ENCODE measurements around the gene ABHD4.
"Not testable (repeated sequence)": the region's sequence is repeated elsewhere in the genome, so short reads cannot be mapped to it uniquely, and the experiment has no call there.

ABHD4 gene, protein sequence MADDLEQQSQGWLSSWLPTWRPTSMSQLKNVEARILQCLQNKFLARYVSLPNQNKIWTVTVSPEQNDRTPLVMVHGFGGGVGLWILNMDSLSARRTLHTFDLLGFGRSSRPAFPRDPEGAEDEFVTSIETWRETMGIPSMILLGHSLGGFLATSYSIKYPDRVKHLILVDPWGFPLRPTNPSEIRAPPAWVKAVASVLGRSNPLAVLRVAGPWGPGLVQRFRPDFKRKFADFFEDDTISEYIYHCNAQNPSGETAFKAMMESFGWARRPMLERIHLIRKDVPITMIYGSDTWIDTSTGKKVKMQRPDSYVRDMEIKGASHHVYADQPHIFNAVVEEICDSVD

DNA sequence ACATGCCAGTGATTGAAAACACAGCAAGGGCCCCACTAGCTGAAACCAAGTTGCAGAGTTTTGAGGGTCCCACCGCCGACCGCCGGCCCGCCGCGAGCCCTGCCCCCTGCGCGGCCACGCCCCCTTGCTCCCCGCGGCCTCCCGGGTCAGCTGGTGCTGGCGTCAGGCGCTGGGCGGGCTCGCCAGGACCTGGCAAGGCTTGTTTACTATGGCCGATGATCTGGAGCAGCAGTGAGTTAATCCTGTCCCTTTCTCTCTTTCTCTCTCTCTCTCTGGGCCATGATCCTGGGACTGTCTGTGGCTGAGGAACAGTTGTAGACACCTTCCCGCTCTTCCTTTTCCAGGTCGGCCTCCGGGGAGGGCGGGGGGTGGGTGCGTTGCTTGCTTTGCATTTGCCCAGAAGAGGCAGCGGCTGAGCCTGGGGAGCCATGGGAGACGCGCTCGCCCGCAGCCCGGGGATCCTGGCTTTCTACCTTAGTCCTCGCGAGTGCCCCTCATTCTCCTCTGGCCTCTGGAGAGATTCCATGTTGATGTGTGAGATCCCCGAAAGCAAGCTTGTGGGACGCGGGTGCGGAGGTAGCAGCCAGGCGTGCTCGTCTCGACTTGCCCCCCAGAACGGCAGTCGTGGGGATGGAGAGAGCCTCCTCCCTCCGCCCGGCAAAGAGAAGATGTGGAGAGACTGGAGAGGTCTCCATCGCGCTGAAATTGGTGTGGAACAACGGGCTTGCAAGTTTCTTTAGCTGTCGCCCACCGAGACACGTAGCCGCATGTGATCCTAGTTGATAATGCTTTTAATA is at the start of gene ABHD4:
TSS of gene ABHD4 (plus strand) at position 202 of the 797 bp plus-strand sequence. CDS start at position 209, 7 bp downstream.
- DNase-seq: no peak

DNA sequence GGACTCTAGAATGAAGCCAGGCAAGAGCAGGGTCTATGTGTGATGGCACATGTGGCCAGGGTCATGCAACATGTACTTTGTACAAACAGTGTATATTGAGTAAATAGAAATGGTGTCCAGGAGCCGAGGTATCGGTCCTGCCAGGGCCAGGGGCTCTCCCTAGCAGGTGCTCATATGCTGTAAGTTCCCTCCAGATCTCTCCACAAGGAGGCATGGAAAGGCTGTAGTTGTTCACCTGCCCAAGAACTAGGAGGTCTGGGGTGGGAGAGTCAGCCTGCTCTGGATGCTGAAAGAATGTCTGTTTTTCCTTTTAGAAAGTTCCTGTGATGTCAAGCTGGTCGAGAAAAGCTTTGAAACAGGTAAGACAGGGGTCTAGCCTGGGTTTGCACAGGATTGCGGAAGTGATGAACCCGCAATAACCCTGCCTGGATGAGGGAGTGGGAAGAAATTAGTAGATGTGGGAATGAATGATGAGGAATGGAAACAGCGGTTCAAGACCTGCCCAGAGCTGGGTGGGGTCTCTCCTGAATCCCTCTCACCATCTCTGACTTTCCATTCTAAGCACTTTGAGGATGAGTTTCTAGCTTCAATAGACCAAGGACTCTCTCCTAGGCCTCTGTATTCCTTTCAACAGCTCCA is 48.7 kb upstream of the ABHD4 start:
- no peak for DNase-seq

DNA sequence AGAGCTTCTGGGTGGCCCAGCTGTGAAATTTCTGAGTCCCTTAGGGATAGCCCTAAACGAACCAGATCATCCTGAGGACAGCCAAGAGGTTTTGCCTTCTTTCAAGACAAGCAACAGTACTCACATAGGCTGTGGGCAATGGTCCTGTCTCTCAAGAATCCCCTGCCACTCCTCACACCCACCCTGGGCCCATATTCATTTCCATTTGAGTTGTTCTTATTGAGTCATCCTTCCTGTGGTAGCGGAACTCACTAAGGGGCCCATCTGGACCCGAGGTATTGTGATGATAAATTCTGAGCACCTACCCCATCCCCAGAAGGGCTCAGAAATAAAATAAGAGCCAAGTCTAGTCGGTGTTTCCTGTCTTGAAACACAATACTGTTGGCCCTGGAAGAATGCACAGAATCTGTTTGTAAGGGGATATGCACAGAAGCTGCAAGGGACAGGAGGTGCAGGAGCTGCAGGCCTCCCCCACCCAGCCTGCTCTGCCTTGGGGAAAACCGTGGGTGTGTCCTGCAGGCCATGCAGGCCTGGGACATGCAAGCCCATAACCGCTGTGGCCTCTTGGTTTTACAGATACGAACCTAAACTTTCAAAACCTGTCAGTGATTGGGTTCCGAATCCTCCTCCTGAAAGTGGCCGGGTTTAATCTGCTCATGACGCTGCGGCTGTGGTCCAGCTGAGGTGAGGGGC is 48.0 kb upstream of the ABHD4 start:
- peak; percentile 51 for DNase-seq

DNA sequence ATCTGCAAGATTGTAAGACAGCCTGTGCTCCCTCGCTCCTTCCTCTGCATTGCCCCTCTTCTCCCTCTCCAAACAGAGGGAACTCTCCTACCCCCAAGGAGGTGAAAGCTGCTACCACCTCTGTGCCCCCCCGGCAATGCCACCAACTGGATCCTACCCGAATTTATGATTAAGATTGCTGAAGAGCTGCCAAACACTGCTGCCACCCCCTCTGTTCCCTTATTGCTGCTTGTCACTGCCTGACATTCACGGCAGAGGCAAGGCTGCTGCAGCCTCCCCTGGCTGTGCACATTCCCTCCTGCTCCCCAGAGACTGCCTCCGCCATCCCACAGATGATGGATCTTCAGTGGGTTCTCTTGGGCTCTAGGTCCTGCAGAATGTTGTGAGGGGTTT is 46.5 kb upstream of the ABHD4 start:
- DNase-seq: no peak

DNA sequence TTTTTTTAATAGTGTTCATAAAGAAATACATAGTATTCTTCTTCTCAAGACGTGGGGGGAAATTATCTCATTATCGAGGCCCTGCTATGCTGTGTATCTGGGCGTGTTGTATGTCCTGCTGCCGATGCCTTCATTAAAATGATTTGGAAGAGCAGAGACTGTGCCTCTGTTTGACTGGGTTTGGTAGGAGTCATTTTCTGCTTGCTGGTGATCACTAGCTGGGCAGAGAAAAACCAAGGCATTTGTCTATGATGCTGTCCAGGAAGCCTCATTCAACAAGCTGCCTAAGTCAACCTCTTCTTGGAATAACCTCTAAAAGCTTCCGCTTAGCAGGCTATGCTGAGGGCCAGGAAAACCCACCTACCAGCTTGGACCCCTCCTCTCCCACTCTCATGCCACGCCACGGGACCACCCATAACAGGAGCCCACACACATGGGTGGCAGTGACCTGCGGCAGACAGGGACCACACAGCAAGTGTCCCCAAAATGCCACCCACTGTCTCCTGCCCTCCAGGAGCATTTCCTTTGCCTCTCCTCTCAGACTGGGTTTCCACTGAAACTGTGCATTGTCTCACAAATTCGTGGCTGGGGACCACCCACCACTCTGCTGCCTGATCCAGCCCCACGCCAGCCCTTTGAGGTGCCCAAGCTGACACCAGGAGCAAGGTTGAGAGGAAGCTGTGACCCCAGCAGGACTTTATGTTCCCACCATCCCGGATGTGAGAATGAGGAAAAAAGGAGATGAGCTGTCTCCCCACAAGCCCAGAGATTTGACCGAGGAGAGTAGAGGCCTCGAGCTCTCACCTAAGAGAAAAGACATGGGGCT is 45.9 kb upstream of the ABHD4 start:
- DNase-seq: no peak

DNA sequence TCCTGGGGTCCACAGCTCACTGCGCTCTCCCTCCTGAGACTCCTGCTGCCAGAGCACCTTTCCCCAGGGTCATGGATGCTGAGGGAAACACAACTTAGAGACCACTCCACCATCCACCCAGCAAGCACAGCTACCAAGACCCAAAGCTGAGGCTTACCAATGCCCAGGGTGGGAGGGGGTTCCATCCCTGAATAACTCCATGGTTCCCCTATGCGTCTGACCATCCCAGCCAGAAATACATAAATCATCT is 45.3 kb upstream of the ABHD4 start:
- no peak for DNase-seq

DNA sequence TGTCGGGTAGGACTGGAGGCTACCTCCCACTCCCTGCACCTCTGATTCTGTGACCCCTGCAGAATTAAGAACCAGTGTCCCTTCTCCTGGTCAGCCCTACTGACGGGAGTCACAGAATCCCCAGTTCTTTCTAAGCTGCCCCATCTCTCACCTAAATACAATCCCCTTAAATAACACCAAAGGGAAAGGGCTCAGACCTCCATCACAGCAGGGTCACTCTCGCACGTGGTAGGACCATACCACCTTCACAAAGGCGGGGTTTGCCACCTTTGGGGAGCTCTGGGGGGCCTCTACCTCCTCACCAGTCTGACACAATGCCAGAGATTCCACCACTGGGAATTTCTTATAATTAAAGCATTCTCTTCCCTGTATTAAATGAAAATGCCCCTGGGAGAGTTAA is 44.7 kb upstream of the ABHD4 start:
- no peak for DNase-seq

DNA sequence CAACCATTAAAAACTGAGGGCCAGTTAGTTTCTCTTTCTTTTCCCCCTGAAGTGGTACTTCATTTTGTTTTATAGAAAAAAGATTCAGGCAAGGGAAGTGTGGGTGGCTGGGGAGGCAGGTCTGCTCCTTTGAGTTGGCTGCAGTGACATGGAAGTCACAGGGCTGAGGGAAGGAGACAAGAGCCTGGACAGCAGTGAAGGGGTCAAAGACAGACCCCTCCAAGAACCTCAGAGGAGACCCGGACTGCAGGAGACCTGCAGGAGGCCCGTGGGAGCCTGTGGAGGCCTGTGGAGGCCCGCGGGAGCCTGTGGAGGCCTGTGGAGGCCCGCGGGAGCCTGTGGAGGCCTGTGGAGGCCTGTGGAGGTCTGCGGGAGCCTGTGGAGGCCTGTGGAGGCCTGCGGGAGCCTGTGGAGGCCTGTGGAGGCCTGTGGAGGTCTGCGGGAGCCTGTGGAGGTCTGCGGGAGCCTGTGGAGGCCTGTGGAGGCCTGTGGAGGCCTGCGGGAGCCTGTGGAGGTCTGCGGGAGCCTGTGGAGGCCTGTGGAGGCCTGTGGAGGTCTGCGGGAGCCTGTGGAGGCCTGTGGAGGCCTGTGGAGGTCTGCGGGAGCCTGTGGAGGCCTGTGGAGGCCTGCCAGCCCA is 44.1 kb upstream of the ABHD4 start:
- DNase-seq: not testable (repeated sequence)

DNA sequence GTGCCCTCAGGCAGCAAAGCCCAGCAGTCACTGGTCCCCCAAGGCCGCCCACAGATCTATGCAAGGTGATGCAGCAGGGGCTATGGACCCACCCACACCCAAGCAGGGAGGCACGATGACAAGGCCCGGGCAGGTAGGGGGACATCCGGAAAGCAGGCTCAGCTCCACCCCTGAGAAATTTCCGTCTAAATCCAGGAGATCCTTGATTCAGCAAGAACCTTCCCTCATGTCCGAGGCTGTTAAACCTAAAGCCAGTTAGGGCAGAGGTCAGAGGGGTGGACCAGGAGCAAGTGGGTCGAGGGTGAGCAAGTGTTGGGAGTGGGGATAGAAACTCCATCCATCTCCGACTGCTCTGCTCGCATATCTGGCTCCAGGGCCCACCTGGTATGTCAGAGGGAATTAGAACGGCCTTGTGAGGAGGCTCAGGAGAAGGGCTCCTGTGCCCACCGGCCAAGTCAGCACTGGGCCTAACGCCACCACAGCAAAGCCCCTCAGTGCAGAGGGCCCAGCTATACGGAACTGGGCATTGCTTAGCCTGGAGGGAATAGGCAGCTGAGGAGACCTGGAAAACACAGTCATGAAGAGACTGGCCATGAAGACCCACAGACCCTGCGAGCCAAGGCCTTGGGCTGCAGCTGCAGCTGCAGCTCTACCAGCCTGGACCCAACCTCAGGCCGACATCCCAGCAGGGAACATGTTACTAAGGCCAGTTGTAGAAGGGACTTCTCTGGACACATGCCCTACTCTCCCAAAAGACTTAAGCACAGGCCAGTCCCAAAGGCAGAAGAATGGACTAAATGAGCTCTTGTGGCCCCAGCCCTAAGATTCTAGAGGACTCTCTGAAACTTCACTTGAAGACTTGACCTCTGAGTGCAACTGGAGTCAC is 43.4 kb upstream of the ABHD4 start:
- DNase-seq: no peak

DNA sequence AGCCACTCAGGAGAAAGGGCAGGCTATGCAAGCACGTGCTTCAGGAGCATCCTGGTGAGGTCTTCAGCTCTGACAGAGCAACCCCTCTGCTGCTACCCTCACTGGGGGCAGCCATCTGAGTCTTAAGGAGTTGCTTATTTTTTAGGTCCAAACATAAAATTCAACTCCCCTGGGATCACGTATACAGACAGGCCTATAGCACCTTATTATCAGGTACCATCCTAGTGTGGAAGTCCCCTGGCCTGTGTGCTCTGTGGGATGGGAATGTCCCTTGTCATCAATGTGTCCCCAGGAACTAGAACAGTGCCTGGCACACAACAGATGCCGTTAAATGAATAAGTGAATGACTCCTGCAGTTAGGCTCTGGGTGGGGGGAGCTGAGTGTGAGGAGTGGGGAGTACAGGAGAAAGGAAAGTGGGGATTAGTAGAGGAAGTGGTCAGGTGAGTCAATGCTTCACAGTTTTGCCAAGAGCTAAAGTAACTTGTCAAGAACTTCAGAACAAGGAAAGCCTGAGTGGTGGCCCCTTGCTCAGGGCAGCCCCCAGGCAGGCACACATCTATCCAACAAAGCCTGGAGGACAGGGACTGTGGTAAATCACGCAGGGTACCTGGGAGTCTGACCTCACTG is 42.6 kb upstream of the ABHD4 start:
- DNase-seq: peak; percentile 69

DNA sequence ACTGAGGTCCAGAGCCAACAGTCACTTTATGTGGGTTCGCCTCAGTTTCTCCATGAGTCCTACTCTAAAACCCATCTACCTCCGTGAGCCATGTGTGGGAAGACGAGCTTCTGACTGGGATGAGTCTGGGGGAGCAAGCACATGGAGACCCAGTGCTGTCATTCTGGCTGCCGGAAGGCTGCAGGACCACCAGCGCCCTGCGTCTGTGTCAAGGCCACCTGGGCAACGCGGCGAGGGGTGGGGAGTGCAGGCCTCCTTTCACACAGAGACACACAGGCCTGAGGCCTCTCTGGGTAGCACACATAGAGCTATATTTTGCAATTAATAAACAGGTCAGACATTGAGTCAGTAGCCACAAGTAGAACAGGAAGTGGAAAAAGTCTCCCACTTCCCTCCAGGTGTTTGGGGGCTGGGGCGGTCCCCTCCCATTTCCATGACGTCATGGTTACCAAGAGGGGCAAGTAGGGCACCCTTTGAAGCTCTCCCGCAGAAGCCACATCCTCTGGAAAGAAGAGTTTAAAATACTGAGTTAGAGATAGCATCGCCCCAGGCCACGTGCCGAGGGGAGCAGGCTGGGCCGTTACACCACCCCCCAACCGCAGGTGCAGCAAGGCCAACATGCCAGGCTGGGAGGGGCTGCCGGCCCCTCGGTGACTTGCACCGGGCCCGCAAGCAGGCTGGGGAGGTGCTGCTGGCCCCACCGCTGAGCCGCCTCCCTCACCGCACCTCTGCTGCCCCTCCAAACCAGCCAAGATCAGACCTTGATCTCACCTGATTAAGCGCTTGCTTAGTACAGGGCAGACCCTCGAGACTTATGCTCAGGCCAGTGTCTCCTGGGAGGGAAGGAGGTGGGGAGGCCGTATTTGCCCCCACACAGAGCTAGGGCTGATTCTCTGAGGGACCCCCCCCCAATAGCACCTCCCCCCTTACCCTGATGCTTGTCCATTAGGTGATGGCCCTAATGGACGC is 41.8 kb upstream of the ABHD4 start:
- peak; percentile 100 for DNase-seq

DNA sequence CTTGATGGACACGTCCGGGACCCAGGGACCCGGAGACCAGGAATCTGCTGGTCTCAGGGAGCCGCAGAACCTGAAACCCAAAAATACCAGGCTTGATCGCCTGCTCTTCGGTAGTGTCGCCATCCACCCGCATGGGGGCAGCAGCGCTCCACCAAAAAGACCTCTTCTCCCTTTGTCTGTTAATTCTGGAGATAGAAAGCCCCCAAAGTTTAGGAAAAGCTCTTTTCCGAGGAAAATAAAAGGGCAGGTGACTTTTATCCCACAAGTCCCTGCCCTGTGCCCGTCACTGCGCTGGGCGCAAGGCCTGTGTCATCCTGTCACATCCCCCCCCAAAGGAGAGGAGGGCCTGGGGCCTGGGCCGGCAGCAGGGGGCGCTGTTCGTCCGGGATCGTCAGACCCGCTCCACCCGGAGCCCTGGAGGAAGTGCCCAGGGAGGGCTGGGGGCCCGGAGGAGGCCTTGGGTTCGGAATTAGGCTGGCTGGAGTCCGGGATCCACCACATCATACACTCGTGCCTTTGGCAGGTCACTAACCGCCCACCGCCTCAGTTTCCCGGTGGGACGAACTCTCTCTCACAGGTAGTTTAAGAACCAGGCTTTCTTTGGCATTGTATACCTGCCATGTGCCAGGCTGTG is 41.0 kb upstream of the ABHD4 start:
- peak; percentile 81 for DNase-seq

DNA sequence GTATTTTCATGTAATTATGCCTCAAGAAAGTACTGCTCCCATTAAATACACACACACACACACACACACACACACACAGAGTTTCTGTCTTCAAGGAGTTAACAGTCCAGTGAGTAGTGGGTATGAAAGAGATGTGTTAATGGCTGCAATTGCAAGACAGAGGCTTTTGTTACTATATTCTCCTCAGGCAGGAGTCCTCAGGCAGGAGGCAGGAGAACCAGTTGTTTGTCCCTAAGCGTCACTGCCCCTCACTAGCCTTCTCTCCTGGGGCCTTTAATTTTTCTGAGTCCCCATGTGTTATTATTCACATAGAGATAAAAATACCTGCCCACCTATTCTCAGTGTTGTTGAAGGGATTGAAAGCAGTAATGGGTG is 40.3 kb upstream of the ABHD4 start:
- DNase-seq: no peak

DNA sequence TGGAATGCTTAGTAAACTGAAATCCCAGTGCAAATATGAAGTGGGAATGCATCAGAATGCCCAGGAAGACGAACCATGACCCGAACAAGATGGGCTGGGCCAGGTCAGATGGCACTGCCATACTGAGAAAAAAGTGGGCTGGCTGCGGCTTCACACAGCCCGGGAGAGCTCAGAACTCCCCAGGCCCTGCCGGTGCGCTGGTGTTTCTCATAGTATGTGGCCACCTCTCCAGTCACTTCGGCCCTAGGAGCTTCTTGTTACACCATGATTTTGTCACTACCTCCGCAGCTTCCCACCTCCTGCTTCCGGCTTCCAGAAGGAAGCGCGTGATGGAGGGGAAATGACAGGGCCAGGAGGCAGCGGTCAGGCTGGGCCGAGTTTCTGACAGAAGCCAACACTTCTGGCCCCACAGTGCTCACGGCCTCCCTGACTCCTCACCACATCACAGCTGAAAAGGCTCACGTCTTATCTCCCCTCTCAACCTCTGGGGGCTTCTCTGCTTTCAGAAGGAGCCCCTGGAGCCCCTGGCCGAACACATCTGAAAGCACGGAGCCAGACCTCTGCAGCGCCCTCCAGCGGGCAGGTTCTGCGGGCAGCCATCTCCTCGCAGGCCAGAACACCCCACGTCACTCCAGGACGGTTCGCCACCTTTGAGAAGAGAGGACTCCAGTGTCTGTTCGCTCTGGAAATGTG is 39.7 kb upstream of the ABHD4 start:
- DNase-seq: no peak

DNA sequence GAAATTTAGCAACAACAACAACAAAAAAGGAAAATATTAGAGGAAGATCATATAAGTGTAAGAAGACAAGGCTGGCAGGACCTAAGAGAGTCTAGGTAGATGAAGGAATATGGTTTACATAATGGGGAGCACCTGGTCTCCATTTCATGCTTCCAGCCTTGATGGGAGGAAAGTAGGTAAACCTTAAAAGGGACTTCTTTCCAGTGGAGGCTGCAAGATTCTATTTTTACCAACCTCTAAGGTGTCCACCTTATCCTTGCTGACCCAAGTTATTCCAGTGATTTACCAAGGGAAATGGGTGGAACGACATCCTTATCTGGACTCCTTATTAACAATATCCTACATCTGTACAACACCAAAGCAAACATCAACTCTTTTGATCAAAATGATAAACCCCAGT is 39.1 kb upstream of the ABHD4 start:
- DNase-seq: no peak

DNA sequence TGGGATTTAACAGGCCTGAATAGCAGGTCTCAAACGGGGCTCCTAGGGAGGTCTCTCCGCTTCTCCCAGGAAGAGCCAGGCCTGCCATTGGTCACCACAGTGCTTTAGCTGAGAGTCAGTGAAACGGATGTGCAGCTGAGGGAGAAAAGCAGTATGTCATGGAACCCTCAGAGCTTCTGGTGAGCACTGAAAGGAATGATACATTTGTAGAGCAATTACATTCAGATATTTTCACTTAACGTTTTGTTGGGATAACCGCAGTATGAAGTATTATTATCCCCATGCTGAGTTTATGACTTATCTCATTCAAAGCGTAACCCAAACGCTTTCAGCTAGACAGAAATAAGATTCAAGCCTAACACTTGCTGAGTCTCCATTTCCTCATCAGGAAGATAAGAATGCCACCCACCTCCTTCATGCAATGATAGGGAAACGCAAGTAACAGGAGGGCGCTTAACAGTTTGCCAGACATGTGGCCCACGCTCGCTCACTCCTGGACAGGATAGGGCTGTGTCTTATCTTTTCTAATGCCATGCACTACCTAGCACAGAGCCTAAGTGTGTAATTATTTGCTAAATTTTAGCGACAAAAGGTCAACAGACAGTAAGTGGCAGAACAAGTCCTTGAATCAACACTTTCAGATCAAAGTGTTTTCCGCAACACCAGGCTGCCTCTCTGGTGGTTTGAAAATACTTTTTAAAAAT is 37.3 kb upstream of the ABHD4 start:
- DNase-seq: peak; percentile 22

DNA sequence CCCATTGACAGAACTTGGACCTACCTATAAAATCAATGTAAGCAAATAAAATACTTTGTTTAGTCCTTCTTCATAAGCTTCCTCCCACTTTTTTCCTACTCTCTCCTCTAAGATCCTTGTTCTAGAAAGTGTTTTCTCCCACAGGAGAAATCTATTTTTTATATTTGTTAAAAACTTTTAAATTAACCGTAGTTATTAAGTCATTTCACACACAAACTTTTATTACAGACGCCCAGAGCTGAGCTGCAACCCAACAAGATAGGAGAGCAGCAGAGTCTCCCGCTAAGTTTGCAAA is 36.8 kb upstream of the ABHD4 start:
- DNase-seq: no peak
